Nucleus accumbens (tissue), 56 donors: Measurements from ENCODE around the gene SRF.

Experiments used
- DNase-seq, 56 donors: peaks; one replicate each; lab custom pipeline; 2025; lab: John Stamatoyannopoulos, UW

SRF gene

DNA sequence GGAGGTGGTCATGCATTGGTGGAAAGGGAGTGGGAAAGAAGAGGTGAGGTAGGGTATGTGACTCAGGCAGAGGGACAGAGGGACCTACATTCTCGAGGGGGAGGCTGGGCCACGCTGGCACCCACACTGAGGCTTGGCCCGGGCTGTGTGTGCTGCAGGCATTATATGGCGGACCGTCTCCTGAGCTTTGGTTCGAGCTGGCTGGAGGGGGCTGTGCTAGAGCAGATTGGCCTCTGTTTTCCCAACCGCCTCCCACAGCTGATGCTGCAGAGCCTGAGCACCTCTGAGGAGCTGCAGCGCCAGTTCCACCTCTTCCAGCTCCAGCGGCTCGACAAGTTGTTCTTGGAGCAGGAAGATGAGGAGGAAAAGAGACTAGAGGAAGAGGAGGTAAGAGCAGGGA is 34.8 kb downstream of the SRF start:
- DNase-seq, result no peak

DNA sequence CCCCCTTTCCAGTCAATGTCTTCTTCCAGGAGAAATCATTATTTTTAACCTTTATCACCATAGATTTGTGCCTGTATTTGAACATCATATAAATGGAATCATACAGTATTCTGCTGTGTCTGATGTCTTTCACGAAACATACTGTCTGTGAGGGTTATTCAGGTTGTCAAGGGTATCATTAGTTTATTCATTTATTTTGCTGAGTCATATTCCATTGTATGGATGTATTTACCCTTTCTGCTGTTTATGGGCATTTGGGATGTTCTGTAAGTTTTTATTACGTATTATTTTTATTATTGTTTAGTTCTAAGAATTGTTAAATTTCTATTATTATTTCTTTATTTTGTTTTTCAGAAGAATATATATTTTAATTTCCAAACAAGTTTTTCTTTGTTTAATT is 36.2 kb downstream of the SRF start:
- no peak for DNase-seq

DNA sequence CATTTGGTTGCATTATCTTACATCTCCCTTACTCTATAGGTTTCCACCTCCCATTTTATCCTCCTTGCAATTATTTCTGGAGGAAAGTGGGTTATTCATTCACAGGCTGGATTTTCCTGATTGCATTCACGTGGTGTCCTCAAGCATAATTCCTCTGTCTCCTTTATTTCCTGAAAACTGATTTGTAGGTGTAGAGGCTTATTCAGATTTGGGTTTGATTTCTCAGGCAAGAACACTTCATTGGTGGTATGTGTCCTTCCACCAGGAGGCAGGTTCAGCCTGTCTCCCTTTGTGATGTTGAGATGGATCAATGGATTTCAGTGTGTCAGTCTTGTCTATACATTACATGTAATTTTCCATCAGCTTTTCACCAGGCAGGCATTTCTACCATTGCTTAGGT is 40.9 kb downstream of the SRF start:
- no peak for DNase-seq

DNA sequence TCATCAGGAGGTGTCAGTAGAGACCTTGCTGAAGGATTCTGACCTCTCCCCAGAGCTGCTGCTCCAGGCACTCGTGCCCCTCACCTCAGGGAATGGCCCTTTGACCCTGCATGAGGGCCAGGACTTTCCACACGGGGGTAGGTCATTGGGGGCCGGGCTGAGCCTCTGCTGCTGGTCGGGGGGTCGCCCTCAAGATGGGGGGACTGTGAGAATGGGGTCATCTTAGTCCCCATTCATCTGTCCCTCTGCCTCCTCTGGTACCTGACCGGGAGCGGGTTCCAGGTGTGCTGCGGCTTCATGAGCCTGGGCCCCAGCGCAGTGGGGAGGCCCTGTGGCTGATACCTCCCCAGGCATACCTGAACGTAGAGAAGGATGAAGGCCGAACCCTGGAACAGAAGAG is 42.4 kb downstream of the SRF start:
- no peak for DNase-seq

DNA sequence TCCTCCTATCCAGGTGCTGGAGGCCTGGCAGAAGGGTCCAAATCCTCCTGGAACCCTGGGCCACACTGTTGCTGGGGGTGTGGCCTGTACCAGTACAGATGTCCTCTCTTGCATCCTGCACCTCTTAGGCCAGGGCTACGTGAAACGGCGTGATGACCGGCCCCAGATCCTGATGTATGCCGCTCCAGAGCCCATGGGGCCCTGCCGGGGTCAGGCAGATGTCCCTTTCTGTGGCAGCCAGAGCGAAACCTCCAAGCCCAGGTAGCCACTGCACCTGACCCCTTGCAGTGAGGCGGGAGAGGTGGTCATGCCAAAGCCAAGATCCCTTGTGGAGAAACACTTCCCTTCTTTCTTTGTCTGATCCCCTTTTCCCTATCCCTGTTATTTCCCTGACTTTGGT is 44.0 kb downstream of the SRF start:
- no peak for DNase-seq

DNA sequence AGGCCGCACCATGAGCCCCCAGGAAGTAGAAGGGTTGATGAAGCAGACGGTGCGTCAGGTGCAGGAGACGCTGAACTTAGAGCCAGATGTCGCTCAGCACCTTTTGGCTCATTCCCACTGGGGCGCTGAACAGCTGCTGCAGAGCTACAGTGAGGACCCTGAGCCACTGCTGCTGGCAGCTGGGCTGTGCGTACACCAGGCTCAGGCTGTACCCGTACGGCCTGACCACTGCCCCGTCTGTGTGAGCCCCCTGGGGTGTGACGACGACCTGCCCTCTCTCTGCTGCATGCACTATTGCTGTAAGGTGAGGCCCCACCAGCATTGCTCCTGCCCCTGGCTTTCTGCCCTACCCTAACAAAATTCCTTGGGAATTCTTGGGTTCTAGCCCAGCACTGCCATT is 45.1 kb downstream of the SRF start:
- DNase-seq, result no peak

DNA sequence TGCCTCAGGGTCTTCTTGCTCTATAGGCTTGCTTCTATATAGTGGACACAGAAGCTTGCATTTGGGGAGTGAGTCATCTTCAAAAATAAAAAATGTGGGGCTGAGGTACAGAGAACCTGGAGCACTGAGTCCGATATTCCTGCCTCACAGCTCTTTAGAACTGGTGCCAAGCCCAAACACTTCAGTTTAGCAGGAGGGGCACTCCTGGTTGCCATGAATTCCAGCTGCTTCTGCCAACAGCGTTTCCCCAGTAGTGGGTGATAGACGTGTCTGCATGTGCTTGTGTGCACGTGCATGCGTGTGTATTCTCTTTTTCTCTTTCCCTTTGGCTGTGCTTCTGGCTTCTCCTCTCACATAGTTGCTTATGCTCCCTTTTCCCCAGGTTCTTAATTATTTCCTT is 46.3 kb downstream of the SRF start:
- DNase-seq, result no peak

DNA sequence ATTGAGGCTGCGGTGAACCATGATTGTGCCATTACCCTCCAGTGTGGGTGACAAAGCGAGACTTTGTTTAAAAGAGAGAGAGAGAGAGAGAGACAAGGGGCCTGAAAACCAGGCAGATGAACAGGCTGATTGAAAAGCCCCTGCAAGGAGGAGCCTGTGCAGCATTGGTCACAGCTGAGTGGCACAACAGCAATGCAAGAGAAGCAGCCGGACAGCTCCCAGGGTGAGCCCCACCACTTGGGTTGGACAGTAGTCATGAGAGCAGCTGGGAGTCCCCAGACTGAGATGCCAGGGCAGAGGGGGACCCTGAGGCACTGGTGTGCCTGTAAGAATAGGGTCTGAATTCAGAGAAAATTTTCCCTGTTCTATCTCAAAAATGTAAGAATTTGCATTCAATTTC is 48.0 kb downstream of the SRF start:
- peak in 1 of 56 donors; percentile 22 for DNase-seq

DNA sequence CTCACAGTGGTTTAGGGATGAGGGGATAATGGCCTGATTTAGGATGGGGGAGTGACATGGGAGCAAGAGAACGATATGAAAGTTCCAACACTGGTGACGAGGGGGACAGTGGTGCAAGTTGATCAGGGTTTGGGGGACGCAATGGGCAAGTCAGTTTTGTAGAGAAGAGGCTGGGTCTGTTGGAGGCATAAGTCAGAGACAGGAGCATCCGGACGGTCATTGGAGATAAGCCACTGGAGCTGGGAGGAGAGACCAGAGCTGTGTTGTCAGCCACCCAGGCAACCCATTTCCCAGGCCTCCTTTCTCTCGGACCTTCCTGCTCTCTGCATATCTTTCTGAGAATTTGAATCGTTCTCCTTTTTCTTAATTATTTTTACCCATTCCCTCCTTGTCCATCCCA is 48.7 kb downstream of the SRF start:
- no peak for DNase-seq

DNA sequence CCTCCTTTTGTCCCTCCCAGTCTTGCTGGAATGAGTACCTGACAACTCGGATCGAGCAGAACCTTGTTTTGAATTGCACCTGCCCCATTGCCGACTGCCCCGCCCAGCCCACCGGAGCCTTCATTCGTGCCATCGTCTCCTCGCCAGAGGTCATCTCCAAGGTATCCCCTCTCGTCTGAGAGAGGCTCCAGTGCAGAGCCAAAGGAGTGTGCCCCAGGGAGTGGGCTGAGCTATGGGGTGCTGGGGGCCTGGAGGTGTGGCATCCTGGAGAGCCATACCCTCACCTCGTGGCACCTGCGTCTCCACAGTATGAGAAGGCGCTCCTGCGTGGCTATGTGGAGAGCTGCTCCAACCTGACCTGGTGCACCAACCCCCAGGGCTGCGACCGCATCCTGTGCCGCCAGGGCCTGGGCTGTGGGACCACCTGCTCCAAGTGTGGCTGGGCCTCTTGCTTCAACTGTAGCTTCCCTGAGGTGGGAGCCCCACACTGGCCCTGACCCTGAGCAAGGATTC is 49.4 kb downstream of the SRF start:
- no peak for DNase-seq

DNA sequence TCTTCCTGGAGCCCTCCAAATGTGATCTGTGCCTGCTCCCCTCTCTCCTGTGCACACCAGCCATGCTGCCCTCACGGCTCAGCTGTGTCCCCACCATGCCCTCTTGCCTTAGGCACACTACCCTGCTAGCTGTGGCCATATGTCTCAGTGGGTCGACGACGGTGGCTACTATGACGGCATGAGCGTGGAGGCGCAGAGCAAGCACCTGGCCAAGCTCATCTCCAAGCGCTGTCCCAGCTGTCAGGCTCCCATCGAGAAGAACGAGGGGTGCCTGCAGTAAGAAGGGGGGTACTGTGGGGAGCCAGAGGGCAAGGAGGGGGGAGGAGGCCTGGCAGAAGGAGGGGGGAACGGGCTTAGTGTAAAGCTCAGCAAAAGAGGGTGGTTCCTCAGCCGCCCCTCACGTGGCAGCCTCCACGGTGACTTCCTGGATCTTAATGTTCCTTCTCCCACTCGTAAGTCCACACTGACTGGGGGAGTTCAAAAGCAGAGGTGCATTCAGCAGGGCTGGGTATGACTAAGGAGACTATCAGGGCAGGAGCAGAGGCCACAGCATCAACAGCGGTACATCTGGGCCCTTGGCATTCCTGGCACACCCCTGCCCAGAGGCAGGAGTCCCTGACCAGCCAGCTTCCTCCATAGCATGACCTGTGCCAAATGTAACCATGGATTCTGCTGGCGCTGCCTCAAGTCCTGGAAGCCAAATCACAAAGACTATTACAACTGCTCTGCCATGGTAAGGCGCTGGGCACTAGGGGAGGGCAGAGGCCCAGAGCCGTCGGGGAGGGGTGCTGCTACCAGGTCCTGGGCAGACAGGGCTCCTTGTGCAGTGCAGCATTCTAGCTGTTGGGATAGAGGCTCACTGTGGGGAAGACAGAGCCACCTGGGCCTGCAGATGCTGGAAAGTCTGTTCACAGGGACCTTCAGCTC is 50.2 kb downstream of the SRF start:
- DNase-seq, result peak in 20 of 56 donors; percentile 7 to 56 (median 22)

DNA sequence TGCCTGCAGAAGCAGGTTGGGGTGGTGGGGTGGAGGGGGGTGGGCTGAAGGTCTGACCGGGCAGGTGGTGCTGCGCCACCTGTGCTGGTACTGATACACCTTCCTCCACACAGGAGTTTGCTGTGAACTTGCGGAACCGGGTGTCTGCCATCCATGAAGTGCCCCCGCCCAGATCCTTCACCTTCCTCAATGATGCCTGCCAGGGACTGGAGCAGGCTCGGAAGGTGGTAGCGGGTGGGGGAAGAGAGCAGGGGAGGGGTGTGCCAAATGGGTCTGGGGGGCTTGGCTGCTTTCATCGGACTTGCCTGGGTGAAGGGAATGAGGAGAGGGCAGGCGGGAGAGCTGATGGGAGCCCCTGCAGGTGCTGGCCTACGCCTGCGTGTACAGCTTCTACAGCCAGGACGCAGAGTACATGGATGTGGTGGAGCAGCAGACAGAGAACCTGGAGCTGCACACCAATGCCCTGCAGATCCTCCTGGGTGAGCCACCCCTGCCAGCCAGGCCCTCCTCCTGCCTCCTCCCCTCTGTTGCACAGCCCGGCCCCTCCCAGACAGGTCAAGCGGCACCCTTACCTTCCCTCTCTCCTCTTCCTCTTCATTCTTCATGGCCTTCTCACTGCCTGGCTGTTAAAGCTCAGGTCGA is 51.5 kb downstream of the SRF start:
- DNase-seq, result no peak

DNA sequence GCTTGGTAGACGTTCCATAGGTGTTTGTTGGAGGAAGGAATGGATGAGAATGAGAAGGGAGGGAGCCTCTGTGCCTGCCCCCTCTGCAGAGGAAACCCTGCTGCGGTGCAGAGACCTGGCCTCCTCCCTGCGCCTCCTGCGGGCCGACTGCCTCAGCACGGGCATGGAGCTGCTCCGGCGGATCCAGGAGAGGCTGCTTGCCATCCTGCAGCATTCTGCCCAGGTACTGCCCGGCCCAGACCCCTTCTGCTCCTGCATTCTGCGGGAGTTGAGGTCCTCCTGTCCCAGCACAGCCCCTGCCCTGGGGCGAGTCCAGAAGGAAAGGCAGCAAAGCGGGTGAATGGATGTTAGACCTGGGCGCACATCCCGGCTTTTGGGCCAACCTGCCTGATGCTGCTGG is 52.1 kb downstream of the SRF start:
- DNase-seq, result no peak

DNA sequence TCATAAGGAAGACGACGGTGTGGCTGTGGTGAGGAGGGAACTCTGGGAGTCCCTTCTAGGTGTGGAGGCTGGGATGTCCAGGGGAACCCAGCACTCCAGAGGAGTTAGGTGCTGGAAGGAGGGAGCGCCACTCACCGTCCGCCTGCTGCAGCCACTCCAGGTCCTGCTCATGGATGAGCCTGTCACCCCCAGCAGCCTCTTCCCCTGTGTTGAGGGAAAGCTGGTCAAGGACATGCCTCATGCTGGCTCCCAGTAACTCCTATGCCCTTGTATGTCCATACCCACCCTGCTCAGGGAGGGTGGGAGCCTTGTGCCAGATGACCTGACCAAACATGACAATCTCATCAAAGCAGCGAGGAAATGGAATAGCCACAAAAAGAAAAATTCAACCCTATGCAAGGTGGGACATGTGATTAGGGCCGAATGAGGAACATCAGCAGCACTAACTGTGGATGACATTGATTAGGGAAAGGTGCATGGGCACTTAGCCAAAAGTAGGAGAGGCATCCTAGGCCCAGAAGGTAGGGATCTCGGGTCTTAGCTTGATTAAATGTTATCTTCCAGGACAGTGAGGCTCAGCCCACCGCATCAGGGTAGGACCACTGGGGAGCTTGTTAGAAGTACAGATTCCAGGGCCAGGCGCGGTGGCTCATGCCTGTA is 55.3 kb downstream of the SRF start:
- DNase-seq, result no peak

DNA sequence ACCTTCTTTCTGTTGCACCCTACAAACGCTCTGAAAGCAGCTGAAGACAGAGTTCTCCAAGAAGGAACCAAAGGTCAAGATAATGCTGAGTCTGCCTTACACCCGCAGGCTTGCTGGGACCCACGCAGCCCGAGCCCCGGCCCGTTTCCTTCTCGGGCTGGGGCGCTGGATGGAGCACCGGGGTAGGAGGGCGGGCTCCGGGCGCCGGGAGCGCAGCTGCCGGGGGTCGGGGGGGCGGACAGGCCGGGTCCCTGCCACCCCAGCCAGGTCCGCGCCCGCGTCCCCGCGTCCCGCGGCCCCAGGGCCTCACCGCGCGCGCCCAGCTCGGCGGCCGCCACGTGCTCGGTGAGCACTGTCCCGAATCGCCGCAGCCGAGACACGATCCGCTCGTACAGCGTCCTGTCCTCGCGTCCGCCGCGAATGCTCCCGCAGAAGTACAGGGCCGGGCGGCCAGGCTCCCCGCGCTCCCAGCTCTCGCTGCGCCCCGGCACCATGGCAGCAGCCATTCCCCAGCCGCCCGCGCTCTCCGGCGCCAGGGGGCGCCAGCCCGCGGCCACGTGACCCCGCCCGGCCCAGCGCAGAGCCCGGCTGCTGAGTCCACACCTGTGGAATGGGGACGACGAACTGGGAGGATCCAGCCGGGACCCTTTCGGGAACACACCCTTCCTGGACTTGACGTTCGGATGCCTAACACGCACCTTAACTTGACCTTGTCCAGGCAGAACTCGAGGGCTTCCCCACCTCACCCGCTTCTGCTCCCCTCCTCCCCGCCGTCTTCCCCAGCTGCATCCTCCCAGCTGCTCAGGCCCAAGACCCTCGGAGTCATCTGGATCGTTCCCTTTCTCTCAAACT is 58.1 kb downstream of the SRF start, which contains the start of gene DNPH1:
Gene DNPH1 (minus strand): TSS at position 531 of the 852 bp plus-strand sequence. CDS start 25 bp downstream, at position 506.
- peak in 52 of 56 donors; percentile 26 to 86 (median 67) for DNase-seq

DNA sequence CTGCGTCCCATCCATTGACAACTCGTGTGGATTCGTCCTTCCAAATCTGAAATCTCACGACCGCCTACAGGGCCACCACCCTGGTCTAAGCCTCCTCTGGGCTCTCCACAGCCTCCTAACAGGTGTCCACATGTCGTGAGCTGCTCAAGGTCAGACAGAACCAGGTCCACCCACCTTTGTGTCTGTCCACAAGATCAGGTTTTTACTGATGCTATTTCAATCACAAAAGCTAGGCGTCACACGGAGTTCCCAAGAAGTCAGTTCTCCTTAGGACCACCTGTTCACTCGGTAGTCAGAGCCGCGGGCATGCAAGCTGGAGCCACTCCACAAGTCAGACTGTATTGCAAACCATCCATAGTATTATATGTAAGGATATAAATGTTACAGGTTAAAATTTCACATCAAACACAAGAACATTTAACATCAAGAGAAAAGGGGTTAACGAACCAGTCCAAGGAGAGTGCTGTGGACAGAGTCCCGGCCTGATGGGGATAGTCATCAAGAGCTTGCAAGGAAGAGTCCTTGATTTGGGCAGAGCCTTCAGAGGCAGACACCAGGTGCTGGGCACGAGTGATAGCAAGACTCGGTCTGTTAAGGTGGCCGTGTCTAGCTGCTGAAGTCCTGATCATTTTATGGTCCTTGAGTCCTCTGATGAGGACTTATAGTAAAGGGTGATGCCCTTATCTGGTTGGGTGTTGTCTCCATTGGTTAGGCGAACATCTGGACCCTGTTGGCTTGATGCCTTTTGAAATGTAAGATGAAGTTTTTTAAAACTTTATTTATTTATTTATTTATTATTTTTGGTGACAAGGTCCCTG is 58.9 kb downstream of the SRF start:
- no peak for DNase-seq

DNA sequence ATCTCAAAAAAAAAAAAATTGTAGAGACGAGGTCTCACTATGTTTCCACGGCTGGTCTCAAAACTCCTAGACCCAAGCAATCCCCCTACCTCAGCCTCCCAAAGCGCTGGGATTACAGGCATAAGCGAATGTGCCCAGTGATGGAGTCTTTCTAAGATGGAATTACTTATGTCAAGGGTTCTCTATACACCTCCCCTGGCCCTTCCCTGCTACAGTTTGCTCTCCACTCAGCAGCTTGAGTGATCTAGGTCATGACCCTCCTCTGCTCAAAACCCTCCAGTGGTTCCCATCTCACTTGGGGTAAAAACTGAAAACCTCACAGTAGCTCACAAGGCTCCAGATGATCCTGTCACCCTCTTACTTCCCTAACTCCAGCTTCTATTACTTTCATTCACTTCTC is 60.0 kb downstream of the SRF start:
- no peak for DNase-seq
